ENCODE measurements around the gene GLYATL3. TPM values are rescaled to one million over a fixed set of nuclear protein-coding genes. Genes with fewer than 3 reads are reported as not detected.
A peak's percentile ranks its signal among the peaks of the same experiment; 100 is the strongest.

GLYATL3 gene
- total RNA-seq, 1 experiment from 2014 or later = not detected

- H3K9me3 ChIP-seq (ENCODE audit: control insufficient read depth, insufficient read depth, low read depth, low read length) = no peaks in the 10 kb centered on the region
- H3K36me3 ChIP-seq (ENCODE audit: control insufficient read depth, insufficient read depth, low read length) = peaks cover 8% of the 10 kb centered on the region; the same call in 1 of the 2 replicates
- DNase-seq (ENCODE audit: low read depth, low spot score) (peak; percentile 82), ATAC-seq (peak; percentile 100)
- BruUV-seq (replicated peaks) = no TSS peak
- H3K4me1 ChIP-seq (ENCODE audit: control insufficient read depth, insufficient read depth, low read length) = peaks cover 10% of the 10 kb centered on the region; the same call in 1 of the 2 replicates
- no peaks in the 10 kb centered on the region for H3K27me3 ChIP-seq (ENCODE audit: control insufficient read depth, insufficient read depth, low read length)
- TF ChIP-seq TCF7L2 (IDR thresholded peaks at IDR 0.05; ENCODE audit: low read depth, low read length) (no peak), CTCF (IDR thresholded peaks at IDR 0.05) (no peak), POLR2AphosphoS5 (IDR thresholded peaks at IDR 0.05; ENCODE audit: low read depth, low read length) (peak; percentile 71), SIN3A (IDR thresholded peaks at IDR 0.05; ENCODE audit: borderline replicate concordance, insufficient read depth, low read depth, low read length) (peak; percentile 97)
- TF ChIP-seq, protein P1, sequence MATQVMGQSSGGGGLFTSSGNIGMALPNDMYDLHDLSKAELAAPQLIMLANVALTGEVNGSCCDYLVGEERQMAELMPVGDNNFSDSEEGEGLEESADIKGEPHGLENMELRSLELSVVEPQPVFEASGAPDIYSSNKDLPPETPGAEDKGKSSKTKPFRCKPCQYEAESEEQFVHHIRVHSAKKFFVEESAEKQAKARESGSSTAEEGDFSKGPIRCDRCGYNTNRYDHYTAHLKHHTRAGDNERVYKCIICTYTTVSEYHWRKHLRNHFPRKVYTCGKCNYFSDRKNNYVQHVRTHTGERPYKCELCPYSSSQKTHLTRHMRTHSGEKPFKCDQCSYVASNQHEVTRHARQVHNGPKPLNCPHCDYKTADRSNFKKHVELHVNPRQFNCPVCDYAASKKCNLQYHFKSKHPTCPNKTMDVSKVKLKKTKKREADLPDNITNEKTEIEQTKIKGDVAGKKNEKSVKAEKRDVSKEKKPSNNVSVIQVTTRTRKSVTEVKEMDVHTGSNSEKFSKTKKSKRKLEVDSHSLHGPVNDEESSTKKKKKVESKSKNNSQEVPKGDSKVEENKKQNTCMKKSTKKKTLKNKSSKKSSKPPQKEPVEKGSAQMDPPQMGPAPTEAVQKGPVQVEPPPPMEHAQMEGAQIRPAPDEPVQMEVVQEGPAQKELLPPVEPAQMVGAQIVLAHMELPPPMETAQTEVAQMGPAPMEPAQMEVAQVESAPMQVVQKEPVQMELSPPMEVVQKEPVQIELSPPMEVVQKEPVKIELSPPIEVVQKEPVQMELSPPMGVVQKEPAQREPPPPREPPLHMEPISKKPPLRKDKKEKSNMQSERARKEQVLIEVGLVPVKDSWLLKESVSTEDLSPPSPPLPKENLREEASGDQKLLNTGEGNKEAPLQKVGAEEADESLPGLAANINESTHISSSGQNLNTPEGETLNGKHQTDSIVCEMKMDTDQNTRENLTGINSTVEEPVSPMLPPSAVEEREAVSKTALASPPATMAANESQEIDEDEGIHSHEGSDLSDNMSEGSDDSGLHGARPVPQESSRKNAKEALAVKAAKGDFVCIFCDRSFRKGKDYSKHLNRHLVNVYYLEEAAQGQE (IDR thresholded peaks at IDR 0.05; ENCODE audit: insufficient read depth in 1 of 2, low read depth in 2 of 2, low read length in 1 of 2) = no peak
- intact Hi-C loops (cut with micrococcal nuclease; ENCODE audit: unreplicated experiment) = no loop called here
- peak within 1 kb of the TSS; percentile 87 for H3K27ac ChIP-seq (ENCODE audit: low read length)
- ChIA-PET POLR2A (interaction anchor here (0.6 kb wide), 1 partner anchor 15 kb away, joined by 6 read pairs; no protein-coding TSS in a partner anchor), CTCF (no interaction called here)
- H3K4me3 ChIP-seq (ENCODE audit: low read depth in 2 of 2, low read length in 2 of 2) = peak within 1 kb of the TSS; percentile 99 to 100
- in situ Hi-C loops (cut with HindIII; ENCODE audit: low pct_unique_long_range_greater_than_20kb, low sequenced_read_pairs) = no loop called here
Measured at GRCh38 chr6:49462927-49463611, 36.7 kb upstream of the GLYATL3 start, which contains the start of the genes CENPQ and MMUT. TSS of gene CENPQ (plus strand) at chr6:49463370. CDS start at chr6:49470177, 6,807 bp downstream. TSS of gene MMUT (minus strand) at chr6:49463253. CDS start at chr6:49459466, 3,787 bp downstream.

GRCh38 chr6:49463612-49463967 is 36.1 kb upstream of the GLYATL3 start:
- H3K36me3 ChIP-seq (ENCODE audit: control insufficient read depth, insufficient read depth, low read length) = peaks cover 8% of the 10 kb centered on the region; the same call in 1 of the 2 replicates
- H3K4me3 ChIP-seq (ENCODE audit: low read depth in 2 of 2, low read length in 2 of 2) = peak overlapping the region; percentile 99 to 100
- ATAC-seq = peak; percentile 44
- intact Hi-C loops (cut with micrococcal nuclease; ENCODE audit: unreplicated experiment) = no loop called here
- no peaks in the 10 kb centered on the region for H3K27me3 ChIP-seq (ENCODE audit: control insufficient read depth, insufficient read depth, low read length)
- POLR2A ChIA-PET = interaction anchor here (0.6 kb wide), 1 partner anchor 16 kb away, joined by 6 read pairs; no protein-coding TSS in a partner anchor
- H3K27ac ChIP-seq (ENCODE audit: low read length) = peak overlapping the region; percentile 87
- BruUV-seq (replicated peaks) = TSS peak; percentile 95
- CTCF ChIA-PET = no interaction called here
- H3K9me3 ChIP-seq (ENCODE audit: control insufficient read depth, insufficient read depth, low read depth, low read length) = no peaks in the 10 kb centered on the region
- peaks cover 10% of the 10 kb centered on the region; the same call in 1 of the 2 replicates for H3K4me1 ChIP-seq (ENCODE audit: control insufficient read depth, insufficient read depth, low read length)
- no peak for TF ChIP-seq TCF7L2 (IDR thresholded peaks at IDR 0.05; ENCODE audit: low read depth, low read length)
- TF ChIP-seq POLR2AphosphoS5 (IDR thresholded peaks at IDR 0.05; ENCODE audit: low read depth, low read length) = no peak
- TF ChIP-seq CTCF (IDR thresholded peaks at IDR 0.05) = no peak
- TF ChIP-seq SIN3A (IDR thresholded peaks at IDR 0.05; ENCODE audit: borderline replicate concordance, insufficient read depth, low read depth, low read length) = no peak
- TF ChIP-seq, protein P1 (IDR thresholded peaks at IDR 0.05; ENCODE audit: insufficient read depth in 1 of 2, low read depth in 2 of 2, low read length in 1 of 2) = no peak
- in situ Hi-C loops (cut with HindIII; ENCODE audit: low pct_unique_long_range_greater_than_20kb, low sequenced_read_pairs) = no loop called here
- DNase-seq (ENCODE audit: low read depth, low spot score) = no peak

Measured in Panc1 (cell line).